ENCODE results near the gene ADGRF5.

ADGRF5 gene

GRCh38 chr6:46896871-46897270, 24.9 kb downstream of the ADGRF5 start:
- Histone ChIP-seq H2AFZ (ENCODE audit: low read length) (no peak overlapping the region), H3K27me3 (ENCODE audit: insufficient read depth, low read length) (no peaks in the 10 kb centered on the region), H3K4me3 (ENCODE audit: low read depth, low read length, poor library complexity, severe bottlenecking) (no peak overlapping the region), H3K9me3 (ENCODE audit: low read length) (no peaks in the 10 kb centered on the region), H3K9ac (ENCODE audit: low read length) (no peak overlapping the region), H3K79me2 (ENCODE audit: insufficient read depth, low read length) (no peaks in the 10 kb centered on the region), H3K36me3 (ENCODE audit: insufficient read depth, low read length) (no peaks in the 10 kb centered on the region), H3K27ac (ENCODE audit: low read depth, low read length, poor library complexity, severe bottlenecking) (no peak overlapping the region), H3K4me2 (ENCODE audit: low read length) (no peak overlapping the region), H3F3A (ENCODE audit: insufficient read depth, low read length) (no peaks in the 10 kb centered on the region), H3K9me2 (ENCODE audit: low read depth, low read length) (no peaks in the 10 kb centered on the region), H3K4me1 (ENCODE audit: insufficient read depth, low read length, severe bottlenecking) (no peaks in the 10 kb centered on the region), H4K20me1 (ENCODE audit: insufficient read depth, low read length) (no peaks in the 10 kb centered on the region)
- TF ChIP-seq CTCF (IDR thresholded peaks at IDR 0.05; ENCODE audit: low read length) (no peak), EZH2 (IDR thresholded peaks at IDR 0.05; ENCODE audit: borderline replicate concordance, low read length) (no peak)

- Histone ChIP-seq H3K4me3 (ENCODE audit: low read depth, low read length, poor library complexity, severe bottlenecking) (no peak overlapping the region), H2AFZ (ENCODE audit: low read length) (no peak overlapping the region), H3K9ac (ENCODE audit: low read length) (no peak overlapping the region), H3K4me1 (ENCODE audit: insufficient read depth, low read length, severe bottlenecking) (no peaks in the 10 kb centered on the region), H3K27ac (ENCODE audit: low read depth, low read length, poor library complexity, severe bottlenecking) (no peak overlapping the region), H3K79me2 (ENCODE audit: insufficient read depth, low read length) (no peaks in the 10 kb centered on the region), H3K27me3 (ENCODE audit: insufficient read depth, low read length) (no peaks in the 10 kb centered on the region), H3K9me2 (ENCODE audit: low read depth, low read length) (no peaks in the 10 kb centered on the region), H3F3A (ENCODE audit: insufficient read depth, low read length) (no peaks in the 10 kb centered on the region), H4K20me1 (ENCODE audit: insufficient read depth, low read length) (no peaks in the 10 kb centered on the region), H3K36me3 (ENCODE audit: insufficient read depth, low read length) (no peaks in the 10 kb centered on the region), H3K4me2 (ENCODE audit: low read length) (no peak overlapping the region), H3K9me3 (ENCODE audit: low read length) (no peaks in the 10 kb centered on the region)
- no peak for TF ChIP-seq EZH2 (IDR thresholded peaks at IDR 0.05; ENCODE audit: borderline replicate concordance, low read length)
- no peak for TF ChIP-seq CTCF (IDR thresholded peaks at IDR 0.05; ENCODE audit: low read length)
Measured at GRCh38 chr6:46895930-46896329, 25.8 kb downstream of the ADGRF5 start.

- no peak overlapping the region for H3K9ac ChIP-seq (ENCODE audit: low read length)
- no peak overlapping the region for H3K4me3 ChIP-seq (ENCODE audit: low read depth, low read length, poor library complexity, severe bottlenecking)
- no peaks in the 10 kb centered on the region for H3F3A ChIP-seq (ENCODE audit: insufficient read depth, low read length)
- no peaks in the 10 kb centered on the region for H4K20me1 ChIP-seq (ENCODE audit: insufficient read depth, low read length)
- no peak overlapping the region for H3K4me2 ChIP-seq (ENCODE audit: low read length)
- no peaks in the 10 kb centered on the region for H3K36me3 ChIP-seq (ENCODE audit: insufficient read depth, low read length)
- H2AFZ ChIP-seq (ENCODE audit: low read length) = no peak overlapping the region
- no peak for TF ChIP-seq EZH2 (IDR thresholded peaks at IDR 0.05; ENCODE audit: borderline replicate concordance, low read length)
- no peak for TF ChIP-seq CTCF (IDR thresholded peaks at IDR 0.05; ENCODE audit: low read length)
- H3K79me2 ChIP-seq (ENCODE audit: insufficient read depth, low read length) = no peaks in the 10 kb centered on the region
- H3K9me2 ChIP-seq (ENCODE audit: low read depth, low read length) = no peaks in the 10 kb centered on the region
- no peak overlapping the region for H3K27ac ChIP-seq (ENCODE audit: low read depth, low read length, poor library complexity, severe bottlenecking)
- no peaks in the 10 kb centered on the region for H3K27me3 ChIP-seq (ENCODE audit: insufficient read depth, low read length)
- no peaks in the 10 kb centered on the region for H3K9me3 ChIP-seq (ENCODE audit: low read length)
- H3K4me1 ChIP-seq (ENCODE audit: insufficient read depth, low read length, severe bottlenecking) = no peaks in the 10 kb centered on the region
Measured at GRCh38 chr6:46894433-46894832, 27.3 kb downstream of the ADGRF5 start.
